IPS-NIHi11 (cell line): ENCODE measurements around the gene EBP.
"Not testable (repeated sequence)": the region's sequence is repeated elsewhere in the genome, so short reads cannot be mapped to it uniquely, and the experiment has no call there.

ENCODE experiments used
- DNase-seq: peaks from one replicate; pipeline ENCODE4 v3.0.0; 2012; ENCODE audit warnings: mixed read lengths, low spot score

The EBP gene

GRCh38 chrX:48525853-48526252 is 4.2 kb downstream of the EBP start:
- not testable (repeated sequence) for DNase-seq

DNA sequence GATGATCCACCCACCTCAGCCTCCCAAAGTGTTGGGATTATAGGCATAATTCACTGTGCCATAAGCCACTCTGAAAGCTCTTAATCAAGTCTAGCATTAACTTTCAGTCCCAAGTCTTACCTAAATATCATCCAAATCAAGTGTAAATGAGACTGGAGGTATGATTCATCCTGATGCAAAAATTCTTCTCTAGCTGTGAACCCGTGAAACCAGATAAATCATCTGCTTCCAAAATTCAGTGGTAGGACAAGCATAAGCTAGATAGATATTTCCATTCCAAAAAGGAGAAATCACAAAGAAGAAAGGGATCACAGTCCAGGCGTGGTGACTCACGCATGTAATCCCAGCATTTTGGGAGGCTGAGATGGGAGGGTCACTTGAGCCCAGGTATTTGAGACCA is 9.1 kb downstream of the EBP start:
- no peak for DNase-seq

DNA sequence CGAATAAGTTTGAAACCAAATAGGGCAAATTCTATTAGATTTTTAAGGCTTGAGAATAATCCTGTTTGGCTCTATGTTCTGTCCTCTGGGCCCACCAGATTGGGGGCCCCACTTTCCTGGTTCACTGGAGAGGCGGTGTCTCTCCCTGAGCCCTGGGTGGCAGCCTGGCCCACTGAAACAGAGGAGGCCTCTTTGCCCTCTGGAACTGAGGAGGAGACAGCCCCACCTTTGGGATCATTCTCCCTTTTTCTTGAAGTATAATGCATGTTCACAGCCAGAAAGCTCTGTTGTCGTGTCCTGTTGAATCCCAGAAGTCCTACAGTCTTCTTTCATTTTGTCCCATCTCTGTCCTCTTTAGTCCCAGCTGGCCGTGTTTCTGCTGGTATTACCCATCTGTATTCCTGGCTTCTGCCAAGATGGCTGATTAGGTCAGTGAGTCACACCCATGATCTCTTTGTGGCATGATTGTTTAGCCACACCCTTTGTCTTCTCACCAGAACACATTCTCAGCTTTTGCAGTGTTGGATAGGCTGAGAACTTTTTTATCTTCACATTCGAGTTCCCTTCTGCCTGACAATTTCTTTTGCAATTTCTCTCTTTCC is 9.9 kb downstream of the EBP start:
- no peak for DNase-seq

- no peak for DNase-seq
These were observed 10.6 kb downstream of the EBP start for GRCh38 chrX:48532161-48532560.

DNA sequence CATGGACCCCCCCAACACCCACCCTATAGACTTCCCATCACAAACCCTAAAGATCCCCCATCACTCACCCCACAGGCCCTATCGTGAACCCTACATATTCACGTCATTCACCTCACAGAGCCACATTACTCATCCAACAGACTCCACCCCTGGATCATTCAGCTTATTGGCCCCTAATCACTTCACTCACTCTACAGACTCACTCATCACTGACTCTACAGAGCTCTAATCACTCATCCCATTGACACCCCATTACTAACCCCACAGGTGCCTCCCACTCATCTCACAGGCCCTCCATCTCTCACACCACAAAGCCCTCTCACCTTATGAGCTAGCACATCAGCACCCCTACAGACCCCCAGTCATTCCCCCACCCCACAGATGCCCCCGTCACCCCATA is 11.6 kb downstream of the EBP start:
- no peak for DNase-seq

DNA sequence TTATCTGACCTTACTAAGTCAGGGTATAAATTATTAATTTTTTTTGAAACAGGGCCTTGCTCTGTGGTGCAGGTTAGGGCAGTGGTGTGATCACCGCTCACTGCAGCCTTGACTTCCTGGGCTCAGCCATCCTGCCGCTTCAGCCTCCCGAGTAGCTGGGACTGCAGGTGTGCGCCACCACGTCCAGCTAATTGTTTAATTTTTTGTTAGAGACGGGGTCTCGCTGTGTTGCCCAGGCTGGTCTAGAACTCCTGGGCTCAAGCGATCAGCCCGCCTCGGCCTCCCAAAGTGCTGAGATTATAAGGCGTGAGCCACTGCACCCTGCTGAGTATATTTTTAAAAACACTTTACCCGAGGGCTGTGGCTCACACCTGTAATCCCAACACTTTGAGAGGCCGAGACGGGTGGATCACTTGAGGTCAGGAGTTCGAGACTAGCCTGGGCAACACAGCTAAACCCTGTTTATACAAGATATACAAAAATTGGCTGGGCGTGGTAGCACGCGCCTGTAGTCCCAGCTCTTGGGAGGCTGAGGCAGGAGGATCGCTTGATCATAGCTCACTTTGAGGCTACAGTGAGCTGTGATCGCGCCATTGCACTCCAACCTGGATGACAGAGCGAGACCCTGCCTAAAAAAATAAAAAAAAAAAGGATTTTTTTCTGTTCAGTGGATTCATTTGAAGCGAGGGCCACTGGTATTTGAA is 17.2 kb downstream of the EBP start:
- no peak for DNase-seq

- peak; percentile 85 for DNase-seq
These were observed 17.9 kb downstream of the EBP start, which contains the start of gene TBC1D25 for GRCh38 chrX:48539345-48540027. TSS of gene TBC1D25 (plus strand) at chrX:48539714. CDS start at chrX:48539798, 84 bp downstream.

GRCh38 chrX:48540028-48540375 is 18.4 kb downstream of the EBP start:
- peak; percentile 59 for DNase-seq

DNA sequence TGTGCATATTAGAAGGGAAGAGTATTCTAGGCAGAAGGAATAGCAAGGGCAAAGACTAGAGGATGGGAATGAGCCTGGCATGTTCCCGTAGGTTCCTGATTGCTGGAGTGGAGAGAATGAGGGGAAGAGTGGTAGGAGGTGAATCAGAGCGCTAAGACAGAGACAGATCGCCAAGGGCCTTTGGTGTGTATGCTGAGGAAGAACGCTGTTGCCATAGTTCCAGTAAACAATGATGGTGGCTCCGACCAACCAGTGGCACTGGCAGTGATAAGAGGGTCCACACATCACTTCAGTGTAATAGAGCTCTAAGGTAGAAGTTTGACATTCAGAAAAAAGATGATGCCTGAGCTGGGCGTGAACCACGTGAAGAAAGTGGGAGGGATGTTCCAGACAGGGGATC is 18.9 kb downstream of the EBP start:
- DNase-seq, result no peak

- DNase-seq, result no peak
These were observed 19.7 kb downstream of the EBP start for GRCh38 chrX:48541140-48541814.

DNA sequence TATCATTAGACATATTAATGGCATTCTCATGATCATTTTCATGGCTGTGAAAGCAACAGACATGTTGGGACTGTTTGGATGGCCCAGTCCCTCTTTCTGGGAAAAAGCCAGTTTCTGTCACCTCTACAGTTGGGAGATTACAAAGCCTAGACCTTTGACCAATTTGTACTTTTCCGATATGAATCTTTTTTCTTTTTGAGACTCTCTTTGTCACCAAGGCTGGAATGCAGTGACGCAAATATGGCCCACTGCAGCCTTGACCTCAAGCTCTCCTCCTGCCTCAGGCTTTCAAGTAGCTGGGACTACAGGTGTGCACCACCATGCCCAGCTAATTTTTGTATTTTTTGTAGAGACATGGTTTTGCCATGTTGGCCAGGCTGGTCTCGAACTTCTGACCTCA is 27.3 kb downstream of the EBP start:
- DNase-seq, result no peak

GRCh38 chrX:48555731-48556325 is 34.2 kb downstream of the EBP start:
- DNase-seq, result not testable (repeated sequence)

- no peak for DNase-seq
These were observed 36.7 kb downstream of the EBP start for GRCh38 chrX:48558271-48558670.

GRCh38 chrX:48559636-48560035 is 38.0 kb downstream of the EBP start:
- DNase-seq, result no peak

GRCh38 chrX:48560056-48560455 is 38.4 kb downstream of the EBP start:
- DNase-seq, result no peak

DNA sequence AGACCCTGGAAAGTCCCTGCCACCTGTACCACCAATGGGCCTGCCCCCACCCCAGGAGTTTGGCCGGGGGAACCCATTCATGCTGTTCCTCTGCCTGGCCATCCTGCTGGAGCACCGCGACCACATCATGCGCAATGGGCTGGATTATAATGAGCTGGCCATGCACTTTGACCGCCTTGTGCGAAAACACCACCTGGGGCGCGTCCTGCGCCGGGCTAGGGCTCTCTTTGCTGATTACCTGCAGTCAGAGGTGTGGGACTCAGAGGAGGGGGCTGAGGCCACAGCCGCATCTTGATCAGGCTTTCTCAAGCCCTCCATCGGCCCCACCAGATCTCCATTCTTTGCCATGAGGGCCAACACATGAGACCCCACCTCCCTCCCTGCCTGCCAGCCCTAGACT is 39.1 kb downstream of the EBP start:
- DNase-seq, result no peak

- no peak for DNase-seq
These were observed 48.4 kb downstream of the EBP start for GRCh38 chrX:48569958-48570357.

DNA sequence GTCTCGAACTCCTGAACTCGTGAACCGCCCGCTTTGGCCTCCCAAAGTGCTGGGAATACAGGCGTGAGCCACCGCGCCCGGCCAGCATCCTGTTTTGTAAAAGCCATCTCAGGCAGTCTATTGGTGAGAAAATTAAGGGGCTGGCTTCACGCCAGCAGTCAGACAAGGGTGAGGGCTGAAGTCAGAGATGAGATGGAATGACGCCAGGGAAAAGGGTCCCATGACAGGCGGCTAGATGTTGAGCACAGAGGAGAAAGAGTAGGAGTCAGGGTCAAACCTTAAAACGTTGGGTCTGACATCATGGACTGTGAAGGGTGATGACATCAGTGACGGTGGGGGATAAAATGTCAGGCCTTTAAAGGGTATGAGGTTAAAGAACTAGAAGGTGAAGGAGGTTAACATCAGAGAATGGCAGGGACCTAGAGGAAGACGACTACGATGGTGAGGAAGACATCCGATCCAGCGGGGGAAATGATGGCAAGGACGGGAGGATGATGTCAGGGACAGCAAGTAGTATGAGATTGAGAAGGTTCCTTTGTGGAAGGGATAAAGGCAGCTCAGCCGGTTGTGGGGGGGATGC is 52.2 kb downstream of the EBP start:
- no peak for DNase-seq

DNA sequence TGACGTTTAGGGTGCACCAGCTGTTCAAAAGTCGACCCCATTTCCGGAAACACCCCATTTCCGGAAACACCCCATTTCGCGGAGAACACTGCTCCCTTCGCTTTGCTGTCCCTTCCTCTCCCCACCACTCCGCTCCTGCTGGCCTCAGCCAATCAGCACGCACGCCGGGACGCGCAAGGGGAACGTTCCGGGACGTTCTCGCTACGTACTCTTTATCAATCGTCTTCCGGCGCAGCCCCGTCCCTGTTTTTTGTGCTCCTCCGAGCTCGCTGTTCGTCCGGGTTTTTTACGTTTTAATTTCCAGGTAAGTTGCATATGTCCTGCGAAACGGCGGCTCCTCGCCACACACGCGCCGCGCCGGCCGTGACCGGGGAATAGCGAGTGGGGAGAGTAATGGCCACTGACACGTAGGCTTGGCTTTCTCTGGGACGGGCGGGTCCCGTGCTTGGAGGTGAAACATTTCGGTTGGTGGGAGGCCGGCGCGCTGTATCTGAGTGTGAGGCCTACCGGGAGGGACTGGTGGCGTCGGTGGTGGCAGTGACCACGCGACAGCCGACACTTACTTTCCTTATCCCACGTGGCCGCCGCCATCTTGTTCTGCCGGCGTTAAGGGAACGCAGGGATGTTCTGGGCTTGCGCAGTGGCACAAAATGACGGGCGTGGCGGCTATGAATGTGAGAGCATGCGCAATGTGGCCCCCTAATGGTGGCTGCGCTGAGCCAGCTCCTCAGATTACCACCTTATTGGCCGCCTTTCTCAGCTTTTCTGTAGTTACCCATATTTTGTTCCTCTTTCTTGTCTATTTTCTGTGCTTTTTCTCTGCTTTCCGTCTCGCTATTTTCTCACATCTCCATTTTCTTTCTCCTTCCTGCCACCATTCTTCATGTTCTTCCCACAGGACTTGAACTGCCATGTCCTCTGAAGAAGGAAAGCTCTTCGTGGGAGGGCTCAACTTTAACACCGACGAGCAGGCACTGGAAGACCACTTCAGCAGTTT is 53.0 kb downstream of the EBP start, which contains the start of gene RBM3:
Gene RBM3, plus strand, starts transcription at position 215 of the 997 bp plus-strand sequence. Its CDS starts 697 bp downstream, at position 912.
- peak; percentile 84 for DNase-seq

- DNase-seq, result no peak
These were observed 54.0 kb downstream of the EBP start for GRCh38 chrX:48575642-48576041.

GRCh38 chrX:48576108-48576507 is 54.5 kb downstream of the EBP start:
- DNase-seq, result no peak
